Rectal smooth muscle tissue (tissue), 1 donor: ENCODE measurements around the gene HTR4.
"Not testable (repeated sequence)": the region's sequence is repeated elsewhere in the genome, so short reads cannot be mapped to it uniquely, and the experiment has no call there.

Experiments used
- H3K27ac ChIP-seq: one replicate; pipeline ENCODE4 v1.7.0; 2013; ENCODE audit warnings: low read depth, low read length, inconsistent platforms
- H3K27me3 ChIP-seq: one replicate; pipeline ENCODE4 v1.7.0; 2013; ENCODE audit warnings: low read length; ENCODE audit not compliant: control insufficient read depth, insufficient read depth
- H3K36me3 ChIP-seq: one replicate; pipeline ENCODE4 v1.7.0; 2013; ENCODE audit warnings: low read length; ENCODE audit not compliant: control insufficient read depth, insufficient read depth
- H3K4me1 ChIP-seq: one replicate; pipeline ENCODE4 v1.7.0; 2013; ENCODE audit warnings: low read length; ENCODE audit not compliant: control insufficient read depth, insufficient read depth
- H3K4me3 ChIP-seq: one replicate; pipeline ENCODE4 v1.7.0; 2013; ENCODE audit warnings: low read length
- H3K9ac ChIP-seq: one replicate; pipeline ENCODE4 v1.7.0; 2013; ENCODE audit warnings: low read length

The HTR4 gene

DNA sequence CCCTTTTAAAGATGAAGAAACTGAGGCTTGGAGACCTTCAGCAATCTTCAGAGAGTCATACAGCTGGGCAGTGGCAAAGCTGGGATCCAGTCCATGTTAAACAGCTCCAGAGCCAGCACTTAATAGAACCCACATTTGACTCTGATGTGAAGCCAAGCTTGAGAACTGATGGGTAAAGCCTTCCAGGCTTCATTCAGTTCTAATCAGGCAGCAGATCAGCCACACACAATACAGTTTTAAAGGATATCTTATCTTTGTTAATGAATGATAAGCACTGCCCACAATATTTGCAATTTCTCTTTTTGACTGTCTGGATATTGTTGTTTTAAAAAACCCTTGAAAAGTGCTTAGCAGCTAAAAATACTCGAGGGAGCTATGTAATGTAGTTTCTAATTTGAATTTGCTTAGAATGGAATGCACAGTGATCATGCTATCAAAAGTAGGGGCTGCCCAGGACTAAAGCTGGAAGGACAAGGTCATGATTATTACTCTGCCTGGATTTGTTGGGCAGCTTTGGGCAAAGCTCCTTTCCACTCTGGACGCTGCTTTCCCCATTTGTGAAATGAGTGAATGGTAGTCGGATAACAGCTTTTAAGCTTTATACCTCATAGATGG is 31.3 kb upstream of the HTR4 start:
- H3K36me3 ChIP-seq, result no peaks in the 10 kb centered on the region
- no peaks in the 10 kb centered on the region for H3K27me3 ChIP-seq
- H3K27ac ChIP-seq, result no peak overlapping the region
- H3K4me1 ChIP-seq, result no peaks in the 10 kb centered on the region
- H3K4me3 ChIP-seq, result no peak overlapping the region
- no peak overlapping the region for H3K9ac ChIP-seq

GRCh38 chr5:148684528-148684927 is 30.2 kb upstream of the HTR4 start:
- H3K27ac ChIP-seq, result no peak overlapping the region
- no peaks in the 10 kb centered on the region for H3K27me3 ChIP-seq
- H3K4me1 ChIP-seq, result no peaks in the 10 kb centered on the region
- no peak overlapping the region for H3K9ac ChIP-seq
- no peak overlapping the region for H3K4me3 ChIP-seq
- no peaks in the 10 kb centered on the region for H3K36me3 ChIP-seq

DNA sequence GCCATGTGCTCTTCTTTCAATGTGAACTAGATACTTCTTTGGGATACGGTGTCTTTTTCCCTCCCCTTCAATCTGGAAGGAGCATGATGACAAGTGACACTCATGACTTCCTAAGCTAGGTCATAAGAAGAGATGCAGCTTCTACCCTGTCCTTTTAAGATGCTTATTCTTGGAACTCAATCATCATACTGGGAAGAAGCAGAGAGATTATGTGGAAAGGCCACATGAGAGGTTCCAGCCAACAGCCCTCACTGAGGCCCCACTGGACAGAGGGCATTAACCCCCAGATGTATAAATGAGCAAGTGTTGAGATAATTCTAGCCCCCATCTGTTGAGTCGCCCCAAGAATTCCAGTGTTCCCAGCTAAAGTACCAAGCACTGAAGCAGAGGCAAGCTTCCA is 29.3 kb upstream of the HTR4 start:
- no peaks in the 10 kb centered on the region for H3K36me3 ChIP-seq
- H3K4me1 ChIP-seq, result no peaks in the 10 kb centered on the region
- no peak overlapping the region for H3K9ac ChIP-seq
- H3K27ac ChIP-seq, result no peak overlapping the region
- no peaks in the 10 kb centered on the region for H3K27me3 ChIP-seq
- H3K4me3 ChIP-seq, result no peak overlapping the region

- H3K4me1 ChIP-seq, result no peaks in the 10 kb centered on the region
- no peaks in the 10 kb centered on the region for H3K36me3 ChIP-seq
- no peaks in the 10 kb centered on the region for H3K27me3 ChIP-seq
- no peak overlapping the region for H3K4me3 ChIP-seq
- H3K27ac ChIP-seq, result no peak overlapping the region
- no peak overlapping the region for H3K9ac ChIP-seq
Observed at GRCh38 chr5:148682058-148683026, 28.0 kb upstream of the HTR4 start.

GRCh38 chr5:148681157-148682057 is 27.1 kb upstream of the HTR4 start:
- Histone ChIP-seq H3K9ac (no peak overlapping the region), H3K27me3 (no peaks in the 10 kb centered on the region), H3K4me3 (no peak overlapping the region), H3K36me3 (no peaks in the 10 kb centered on the region), H3K4me1 (no peaks in the 10 kb centered on the region), H3K27ac (no peak overlapping the region)

GRCh38 chr5:148673704-148674103 is 19.4 kb upstream of the HTR4 start:
- H3K9ac ChIP-seq, H3K27ac ChIP-seq, H3K27me3 ChIP-seq, H3K4me1 ChIP-seq, H3K36me3 ChIP-seq, H3K4me3 ChIP-seq: not testable (repeated sequence)

DNA sequence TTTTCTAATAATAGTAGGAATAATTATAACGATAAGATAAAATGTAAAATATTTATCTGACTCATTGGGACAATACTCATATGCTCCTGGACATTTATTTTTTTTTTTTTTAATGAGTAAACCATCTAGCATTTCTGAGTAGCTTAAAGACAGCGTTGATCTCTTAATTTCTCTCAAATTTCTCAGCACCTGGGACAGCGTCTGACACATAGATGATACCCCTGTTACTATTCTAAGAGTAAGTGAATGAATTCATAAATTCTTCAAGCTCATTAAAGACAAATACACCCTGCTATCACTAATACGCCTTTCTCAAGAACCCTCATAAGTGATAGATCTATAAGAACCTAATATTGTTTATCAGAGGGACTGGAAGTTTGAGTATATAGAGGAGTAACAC is 12.0 kb upstream of the HTR4 start:
- H3K4me1 ChIP-seq, result no peaks in the 10 kb centered on the region
- no peaks in the 10 kb centered on the region for H3K36me3 ChIP-seq
- no peak overlapping the region for H3K9ac ChIP-seq
- no peak overlapping the region for H3K4me3 ChIP-seq
- no peak overlapping the region for H3K27ac ChIP-seq
- no peaks in the 10 kb centered on the region for H3K27me3 ChIP-seq

- no peaks in the 10 kb centered on the region for H3K36me3 ChIP-seq
- H3K27me3 ChIP-seq, result no peaks in the 10 kb centered on the region
- H3K4me1 ChIP-seq, result no peaks in the 10 kb centered on the region
- no peak overlapping the region for H3K9ac ChIP-seq
- no peak overlapping the region for H3K27ac ChIP-seq
- peak overlapping the region; percentile 25 for H3K4me3 ChIP-seq
Observed at GRCh38 chr5:148665431-148665830, 11.1 kb upstream of the HTR4 start.

DNA sequence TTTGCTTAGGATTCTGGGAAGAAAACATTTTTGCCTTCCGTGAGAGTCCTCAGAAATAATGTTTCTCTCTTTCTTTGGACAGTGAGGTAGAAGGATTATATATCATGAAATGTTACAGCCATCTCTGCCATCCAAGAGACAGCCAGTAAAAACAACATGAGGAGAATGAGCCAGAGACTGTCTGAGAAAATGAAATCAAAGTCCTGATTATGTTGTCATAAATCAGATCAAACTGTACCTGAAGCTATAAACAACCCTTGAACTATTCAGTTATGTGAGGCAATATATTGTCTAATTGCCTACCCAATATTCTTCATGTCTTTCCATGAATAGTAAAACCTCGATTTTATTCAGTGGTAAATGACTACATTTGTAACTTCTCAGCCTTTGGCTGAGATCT is 9.2 kb upstream of the HTR4 start:
- Histone ChIP-seq H3K27me3 (no peaks in the 10 kb centered on the region), H3K27ac (no peak overlapping the region), H3K4me1 (peaks cover 3% of the 10 kb centered on the region), H3K4me3 (no peak overlapping the region), H3K9ac (no peak overlapping the region), H3K36me3 (no peaks in the 10 kb centered on the region)

DNA sequence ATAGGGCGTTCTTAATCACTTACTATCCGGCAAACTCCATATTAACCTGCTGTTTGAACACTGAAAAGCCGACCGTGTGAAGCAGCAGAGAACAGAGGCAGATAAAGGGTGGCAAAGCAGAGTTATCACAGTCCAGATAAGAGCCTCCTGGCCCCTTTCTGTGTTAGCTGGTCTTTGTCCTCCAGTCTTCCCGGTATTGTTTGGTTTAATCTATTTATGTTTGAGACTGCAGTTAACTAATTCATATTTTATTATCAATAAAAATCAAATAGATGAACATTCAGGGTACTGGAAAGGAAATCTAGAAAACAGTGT is 6.0 kb upstream of the HTR4 start:
- no peak overlapping the region for H3K9ac ChIP-seq
- H3K27me3 ChIP-seq, result no peaks in the 10 kb centered on the region
- H3K36me3 ChIP-seq, result no peaks in the 10 kb centered on the region
- H3K4me3 ChIP-seq, result no peak overlapping the region
- H3K4me1 ChIP-seq, result peaks cover 3% of the 10 kb centered on the region
- H3K27ac ChIP-seq, result no peak overlapping the region

- no peaks in the 10 kb centered on the region for H3K36me3 ChIP-seq
- no peaks in the 10 kb centered on the region for H3K27me3 ChIP-seq
- H3K4me3 ChIP-seq, result no peak overlapping the region
- H3K9ac ChIP-seq, result no peak overlapping the region
- H3K4me1 ChIP-seq, result peaks cover 3% of the 10 kb centered on the region
- H3K27ac ChIP-seq, result no peak overlapping the region
Observed at GRCh38 chr5:148659641-148660345, 5.5 kb upstream of the HTR4 start.

DNA sequence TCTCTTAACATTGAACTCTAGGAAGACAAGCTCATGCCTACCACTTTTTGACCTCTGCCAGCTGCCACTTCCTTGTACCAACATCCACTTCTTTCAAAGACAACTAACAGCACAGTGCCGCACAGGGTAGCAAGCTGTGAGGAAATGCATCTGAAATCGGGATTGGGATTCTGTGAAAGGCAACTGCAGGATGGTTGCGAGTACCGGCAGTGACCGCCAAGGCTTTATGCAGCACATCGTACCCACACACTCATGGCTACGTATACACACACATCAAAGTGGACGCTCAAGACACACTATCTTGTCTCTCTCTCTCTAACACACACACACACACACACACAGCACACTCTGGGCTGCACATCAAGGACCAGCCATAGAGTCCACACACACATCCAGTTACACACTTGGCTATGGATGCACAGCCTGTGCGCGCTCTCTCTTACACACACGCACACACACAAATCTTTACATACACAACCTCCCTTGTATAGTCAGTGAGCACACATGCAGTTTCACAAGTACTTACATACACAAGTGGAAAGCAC is 964 bp downstream of the HTR4 start:
- Histone ChIP-seq H3K36me3 (no peaks in the 10 kb centered on the region), H3K27me3 (peaks cover 4% of the 10 kb centered on the region), H3K4me1 (no peaks in the 10 kb centered on the region), H3K9ac (no peak overlapping the region), H3K4me3 (peak overlapping the region; percentile 66), H3K27ac (peak overlapping the region; percentile 47)
